Endodermal cell (in vitro differentiated cells): ENCODE data around the gene SLX4. TPM values are rescaled to one million over a fixed set of nuclear protein-coding genes. Genes with fewer than 3 reads are reported as not detected.
"Not testable (repeated sequence)": the region's sequence is repeated elsewhere in the genome, so short reads cannot be mapped to it uniquely, and the experiment has no call there.

ENCODE experiments used
- DNase-seq: peaks from one replicate; pipeline ENCODE4 v3.0.0-alpha.2; 2017
- H3K27ac ChIP-seq: 2 replicates; pipeline ENCODE4 v1.5.1; 2013; ENCODE audit warnings: mild to moderate bottlenecking, low read depth, low read length, moderate library complexity
- H3K27me3 ChIP-seq: 2 replicates; pipeline ENCODE4 v1.6.1; 2013; ENCODE audit warnings: mild to moderate bottlenecking, low read length, moderate library complexity; ENCODE audit not compliant: insufficient read depth, control insufficient read depth, poor library complexity, severe bottlenecking
- H3K36me3 ChIP-seq: 2 replicates; pipeline ENCODE4 v1.7.0; 2013; ENCODE audit warnings: mild to moderate bottlenecking, low read length, moderate library complexity; ENCODE audit not compliant: control insufficient read depth, insufficient read depth
- H3K4me1 ChIP-seq: one replicate; pipeline ENCODE4 v1.7.0; 2013; ENCODE audit warnings: low read length; ENCODE audit not compliant: control insufficient read depth, insufficient read depth
- H3K4me3 ChIP-seq: 2 replicates; pipeline ENCODE4 v1.5.1; 2013; ENCODE audit warnings: mild to moderate bottlenecking, low read length, moderate library complexity
- H3K9ac ChIP-seq: 2 replicates; pipeline ENCODE4 v1.6.1; 2013; ENCODE audit warnings: mild to moderate bottlenecking, low read length, moderate library complexity; ENCODE audit not compliant: poor library complexity, severe bottlenecking; ENCODE audit errors: extremely low read depth
- H3K9me3 ChIP-seq: 2 replicates; pipeline ENCODE4 v1.6.1; 2013; ENCODE audit warnings: mild to moderate bottlenecking, low read length, moderate library complexity; ENCODE audit not compliant: control insufficient read depth
- H3K27ac Mint-ChIP-seq: 2 replicates; pipeline ENCODE4 v1.8.0; 2020; ENCODE audit warnings: mixed read lengths
- H3K27me3 Mint-ChIP-seq: 2 replicates; pipeline ENCODE4 v1.8.0; 2021; ENCODE audit warnings: mild to moderate bottlenecking, mixed read lengths; ENCODE audit not compliant: insufficient read depth
- H3K36me3 Mint-ChIP-seq: 2 replicates; pipeline ENCODE4 v1.8.0; 2020; ENCODE audit warnings: low read depth, mixed read lengths
- H3K4me1 Mint-ChIP-seq: 2 replicates; pipeline ENCODE4 v1.8.0; 2020; ENCODE audit warnings: mixed read lengths
- H3K4me3 Mint-ChIP-seq: 2 replicates; pipeline ENCODE4 v1.8.0; 2020; ENCODE audit warnings: mild to moderate bottlenecking, moderate library complexity, mixed read lengths
- H3K9me3 Mint-ChIP-seq: 2 replicates; pipeline ENCODE4 v1.8.0; 2020; ENCODE audit warnings: mild to moderate bottlenecking, mixed read lengths
- CTCF ChIP-seq: fragments of 200-600 bp; sonication (generic); conservative IDR thresholded peaks from 2 replicates; pipeline ENCODE4 v1.5.0; 2021; ENCODE audit warnings: antibody characterized with exemption, mild to moderate bottlenecking
- WGBS, 2 experiments: methylation state at CpG; one replicate each; pipeline versions ENCODE4 v1.1.5 to v1.1.7; 2013; ENCODE audit warnings: missing lambda C conversion rate in 2 of 2, mixed read lengths in 1 of 2; ENCODE audit not compliant: insufficient coverage in 1 of 2, insufficient read length in 1 of 2; 5-methylcytosine and 5-hydroxymethylcytosine counted together
- total RNA-seq, 2 donors: library from RNA; stranded (reverse); fragmentation: NEBNext Ultra II Directional in 1 of 2; extraction: Animal tissue kit (Norgen Biotek cat#: 25700) in 1 of 2; gene quantifications; 2 replicates in 1 of 2; 3 replicates in 1 of 2; pipeline ENCODE4 v1.2.1, GENCODE V29; 2021

Gene SLX4
- total RNA-seq, 2 donors from 2014 or later: 11.0 to 15.9 TPM

- Mint-ChIP-seq H3K4me1 (peaks cover 14% of the 10 kb centered on the region), H3K27ac (no peak overlapping the region), H3K4me3 (no peak overlapping the region), H3K36me3 (peaks cover 59% of the 10 kb centered on the region), H3K9me3 (no peaks in the 10 kb centered on the region), H3K27me3 (no peaks in the 10 kb centered on the region)
- Histone ChIP-seq H3K4me1 (peaks cover 6% of the 10 kb centered on the region), H3K27ac (no peak overlapping the region), H3K9ac (no peak overlapping the region), H3K27me3 (no peaks in the 10 kb centered on the region), H3K9me3 (no peaks in the 10 kb centered on the region), H3K4me3 (no peak overlapping the region), H3K36me3 (peaks cover 70% of the 10 kb centered on the region)
- TF ChIP-seq CTCF: no peak
- WGBS, 2 experiments: 95 to 96% methylated on average over 28 to 42 of the region's 42 CpGs
- peak; percentile 38 for DNase-seq
These were observed 45.4 kb upstream of the SLX4 start for GRCh38 chr16:3656491-3657468.

- not testable (repeated sequence) for H3K9me3 ChIP-seq, H3K9ac ChIP-seq, H3K4me3 ChIP-seq, H3K27ac Mint-ChIP-seq, H3K27me3 Mint-ChIP-seq, H3K9me3 Mint-ChIP-seq, H3K4me3 Mint-ChIP-seq, H3K27ac ChIP-seq, DNase-seq, H3K27me3 ChIP-seq, H3K4me1 ChIP-seq
- WGBS, 2 experiments: 96% methylated on average over 3 of the region's 10 CpGs; no CpG with 5 or more reads in 1 of the 2 experiments
- peaks cover 66% of the 10 kb centered on the region for H3K36me3 ChIP-seq
- peaks cover 14% of the 10 kb centered on the region for H3K4me1 Mint-ChIP-seq
- peaks cover 56% of the 10 kb centered on the region for H3K36me3 Mint-ChIP-seq
These were observed 44.7 kb upstream of the SLX4 start for GRCh38 chr16:3656160-3656490.

DNA sequence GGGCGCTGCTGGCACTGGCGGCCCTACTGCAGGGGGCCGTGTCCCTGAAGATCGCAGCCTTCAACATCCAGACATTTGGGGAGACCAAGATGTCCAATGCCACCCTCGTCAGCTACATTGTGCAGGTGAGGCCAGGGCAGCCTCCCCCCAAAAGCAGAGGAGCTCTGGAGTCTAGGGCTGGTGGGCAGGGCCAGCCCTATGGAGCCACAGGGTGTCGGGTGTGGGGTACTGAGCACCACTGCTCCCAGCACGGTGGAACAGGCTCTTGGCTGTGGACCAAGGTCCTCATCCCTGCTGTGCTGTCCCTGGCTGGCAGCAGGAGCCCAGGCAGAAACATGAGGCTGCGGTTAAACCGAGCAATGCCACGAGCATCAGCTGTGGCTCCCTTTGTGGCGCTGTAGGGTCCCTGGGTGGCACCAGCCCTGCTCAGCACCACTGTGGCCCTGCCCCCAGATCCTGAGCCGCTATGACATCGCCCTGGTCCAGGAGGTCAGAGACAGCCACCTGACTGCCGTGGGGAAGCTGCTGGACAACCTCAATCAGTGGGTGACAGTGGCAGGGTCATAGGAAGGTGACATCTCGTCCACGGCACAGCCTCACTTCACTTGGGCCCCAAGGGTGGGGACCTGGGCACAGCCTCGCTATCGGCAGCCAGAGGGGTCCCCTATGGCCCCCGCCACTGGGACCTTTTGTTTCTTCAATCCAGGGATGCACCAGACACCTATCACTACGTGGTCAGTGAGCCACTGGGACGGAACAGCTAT is 44.2 kb upstream of the SLX4 start:
- Mint-ChIP-seq H3K9me3 (no peaks in the 10 kb centered on the region), H3K4me1 (peaks cover 14% of the 10 kb centered on the region), H3K27ac (peak overlapping the region; percentile 87), H3K36me3 (peaks cover 54% of the 10 kb centered on the region), H3K4me3 (no peak overlapping the region), H3K27me3 (no peaks in the 10 kb centered on the region)
- H3K36me3 ChIP-seq: peaks cover 68% of the 10 kb centered on the region
- H3K4me1 ChIP-seq: peaks cover 6% of the 10 kb centered on the region
- H3K27me3 ChIP-seq: no peaks in the 10 kb centered on the region
- H3K4me3 ChIP-seq: no peak overlapping the region
- no peaks in the 10 kb centered on the region for H3K9me3 ChIP-seq
- no peak for TF ChIP-seq CTCF
- H3K27ac ChIP-seq: peak overlapping the region; percentile 32
- peak; percentile 38 for DNase-seq
- H3K9ac ChIP-seq: no peak overlapping the region
- WGBS, 2 experiments: 96 to 97% methylated on average over 14 to 21 of the region's 21 CpGs
